GM23248 (cell line): ENCODE data around the gene SIPA1L3.

ENCODE experiments used
- EZH2 ChIP-seq: fragments of 200-600 bp; sonication (generic); IDR thresholded peaks from 2 replicates; pipeline ENCODE4 v1.6.1; 2018; ENCODE audit warnings: antibody characterized with exemption, mild to moderate bottlenecking; ENCODE audit not compliant: insufficient read depth, poor library complexity, severe bottlenecking
- EZH2phosphoT487 ChIP-seq: fragments of 200-600 bp; sonication (generic); IDR thresholded peaks from 2 replicates; pipeline ENCODE4 v1.6.1; 2018; ENCODE audit warnings: antibody characterized with exemption, moderate library complexity, mild to moderate bottlenecking, low read depth; ENCODE audit not compliant: insufficient read depth

GRCh38 chr19:37946132-37946531, 39.1 kb downstream of the SIPA1L3 start:
- no peak for TF ChIP-seq EZH2
- no peak for TF ChIP-seq EZH2phosphoT487
